ENCODE measurements around the gene PLXNB3. TPM values are rescaled to one million over a fixed set of nuclear protein-coding genes. Genes with fewer than 3 reads are reported as not detected.
"Not testable (repeated sequence)": the region's sequence is repeated elsewhere in the genome, so short reads cannot be mapped to it uniquely, and the experiment has no call there.

Gene PLXNB3
- total RNA-seq, 1 experiment from 2014 or later: 2.3 TPM

DNA sequence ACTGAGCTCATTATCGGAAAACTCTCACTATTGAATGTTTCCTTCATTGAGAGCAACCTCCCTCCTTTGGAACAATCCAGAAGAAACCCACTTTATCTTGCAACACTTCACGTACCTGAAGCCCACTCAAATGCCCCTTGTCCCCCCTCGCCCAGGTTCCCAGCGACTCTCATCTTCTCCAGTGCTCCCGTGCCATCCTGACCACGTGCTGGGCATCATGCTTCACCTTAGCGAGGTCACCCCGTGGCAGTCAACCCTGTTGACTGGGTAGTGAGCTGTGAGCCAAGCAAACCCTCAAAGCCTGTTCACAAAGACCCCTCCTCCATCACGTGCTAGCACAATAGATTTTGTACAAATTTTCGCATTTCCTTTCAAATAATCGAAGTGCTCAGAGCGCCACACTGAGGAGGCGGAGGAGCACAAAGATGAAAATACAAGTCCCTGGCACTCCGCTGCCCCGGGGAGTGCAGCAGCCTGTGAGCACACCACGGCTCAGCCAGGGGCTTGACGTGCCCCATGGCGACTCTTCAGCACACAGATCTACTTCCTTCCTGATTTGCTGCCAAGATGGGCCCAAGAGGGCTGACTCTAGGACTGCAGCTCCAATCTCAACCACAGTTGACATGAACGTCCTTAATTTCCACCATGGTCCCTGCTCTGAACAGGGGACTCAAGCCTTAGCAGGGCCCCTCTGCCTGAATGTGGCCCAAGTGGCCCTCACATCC is 50.7 kb downstream of the PLXNB3 start:
- DNase-seq (ENCODE audit: low read depth): no peak

DNA sequence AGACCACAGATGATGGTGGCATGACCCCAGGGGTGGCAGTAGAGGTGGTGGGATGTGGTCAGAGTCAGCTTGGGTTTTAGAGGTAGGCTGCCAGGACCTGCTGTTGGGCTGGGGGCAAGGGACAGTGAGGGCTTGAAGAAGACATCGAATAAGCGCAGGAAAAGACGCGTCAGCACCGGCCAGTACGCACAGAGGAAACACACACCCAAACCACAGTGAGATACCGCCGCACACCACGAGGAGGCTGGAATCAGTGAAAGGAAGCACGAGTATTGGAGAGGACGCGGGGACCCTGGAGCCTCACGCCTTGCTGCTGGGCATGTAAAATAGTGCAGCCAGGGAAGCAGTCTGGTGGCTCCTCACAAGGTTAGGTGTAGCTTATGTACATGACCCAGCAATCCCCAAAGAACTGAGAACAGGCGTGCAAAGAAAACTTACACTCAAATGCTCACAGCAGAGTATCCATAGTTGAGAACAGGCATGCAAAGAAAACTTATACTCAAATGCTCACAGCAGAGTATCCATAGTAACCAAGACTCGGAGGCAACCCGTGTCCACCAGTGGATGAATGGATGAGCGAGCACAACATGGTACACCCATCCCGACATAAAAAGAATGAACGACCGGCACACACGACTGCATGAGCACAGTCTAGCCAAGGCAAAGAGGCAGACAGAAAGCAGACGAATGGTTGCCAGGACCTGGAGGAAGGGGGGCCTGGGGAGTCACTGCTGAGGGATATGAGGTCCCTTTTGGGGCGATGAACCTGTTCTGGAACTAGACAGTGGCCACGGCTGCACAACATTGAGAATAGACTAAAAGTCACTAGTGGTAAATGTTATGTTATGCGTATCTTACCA is 53.0 kb downstream of the PLXNB3 start:
- no peak for DNase-seq (ENCODE audit: low read depth)

DNA sequence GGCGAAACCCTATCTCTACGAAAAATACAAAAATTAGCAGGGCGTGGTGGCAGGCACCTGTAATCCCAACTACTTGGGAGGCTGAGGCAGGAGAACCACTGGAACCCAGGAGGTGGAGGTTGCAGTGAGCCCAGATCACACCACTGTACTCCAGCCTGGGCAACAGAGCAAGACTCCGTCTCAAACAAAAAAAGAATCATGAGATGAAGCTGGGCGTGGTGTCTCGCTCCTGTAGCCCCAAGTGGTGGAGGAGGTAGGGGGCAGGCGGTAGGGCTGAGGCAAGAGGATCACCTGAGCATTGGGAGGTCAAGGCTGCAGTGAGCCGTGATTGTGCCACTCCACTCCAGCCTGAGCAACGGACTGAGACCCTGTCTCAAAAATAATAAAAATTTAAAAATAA is 54.0 kb downstream of the PLXNB3 start:
- DNase-seq (ENCODE audit: low read depth): not testable (repeated sequence)

DNA sequence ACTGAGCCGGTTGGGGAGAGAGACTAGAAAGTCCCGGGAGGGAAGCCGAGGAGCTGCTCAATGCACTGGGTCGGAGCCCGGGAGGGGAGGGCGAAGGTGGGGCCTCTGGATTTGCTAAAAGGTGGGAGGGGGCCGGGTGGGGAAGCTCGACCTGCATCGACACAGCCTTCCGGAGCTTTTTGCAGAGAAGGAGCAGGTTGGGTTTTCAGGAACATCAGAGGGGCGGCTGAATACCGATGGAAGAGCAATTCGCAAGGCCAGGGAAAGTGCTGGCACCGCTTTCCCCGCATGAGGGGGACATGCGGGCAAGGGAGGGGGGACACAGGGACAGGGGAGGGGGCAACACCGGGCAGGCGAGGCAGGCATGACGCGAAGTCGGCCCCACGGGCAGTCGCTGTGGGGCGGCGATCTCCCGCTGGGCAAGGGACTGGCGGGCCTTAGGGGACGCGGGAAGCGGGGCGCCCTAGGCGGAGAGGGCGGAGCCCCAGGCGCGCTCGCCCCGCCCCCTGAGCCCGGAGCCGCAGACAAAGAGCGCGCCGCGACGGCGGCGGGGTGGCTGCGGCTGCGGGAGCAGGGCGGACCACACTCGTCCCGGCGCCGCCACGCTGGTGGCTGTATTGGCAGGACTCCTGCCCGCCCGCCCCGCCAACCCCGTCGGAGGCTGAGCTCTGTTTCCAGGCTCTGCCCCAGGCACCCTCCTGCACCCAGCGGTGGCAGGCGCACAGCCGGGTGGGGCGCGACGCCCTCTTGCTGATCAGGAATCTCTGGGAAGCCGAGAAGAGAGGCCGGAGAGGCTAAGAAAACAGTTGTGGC is 54.7 kb downstream of the PLXNB3 start:
- no peak for DNase-seq (ENCODE audit: low read depth)

DNA sequence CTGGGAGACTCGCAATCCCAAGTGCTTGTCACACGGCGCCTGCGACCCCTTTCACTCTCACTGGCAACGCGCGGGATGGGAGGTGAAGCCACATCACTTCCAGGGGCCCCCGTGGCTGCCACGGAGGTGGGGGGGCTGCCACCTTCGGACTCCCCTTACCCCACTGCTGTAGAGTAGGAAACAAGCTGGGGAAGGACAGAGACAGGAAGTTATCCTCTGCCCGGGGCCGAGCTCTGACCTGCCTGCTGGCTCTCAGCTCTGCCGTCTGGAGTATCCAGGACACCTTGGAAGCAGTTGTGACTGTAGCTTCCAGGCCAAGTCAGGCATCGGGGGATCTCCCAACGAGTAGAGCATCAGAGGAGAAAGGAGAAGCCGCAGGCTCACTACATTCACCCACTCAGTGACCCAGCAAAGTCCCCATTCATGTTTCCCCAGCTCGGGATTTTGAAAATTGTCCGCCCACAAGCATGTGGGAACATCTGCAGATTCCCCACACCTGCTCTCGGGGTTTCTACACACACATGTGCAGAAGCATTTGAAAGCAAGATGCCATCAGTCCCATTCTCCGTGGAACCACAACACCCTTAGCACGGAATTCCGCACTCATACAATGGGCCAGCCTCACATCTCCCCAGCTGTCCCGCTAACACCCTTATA is 55.5 kb downstream of the PLXNB3 start:
- DNase-seq (ENCODE audit: low read depth): no peak

DNA sequence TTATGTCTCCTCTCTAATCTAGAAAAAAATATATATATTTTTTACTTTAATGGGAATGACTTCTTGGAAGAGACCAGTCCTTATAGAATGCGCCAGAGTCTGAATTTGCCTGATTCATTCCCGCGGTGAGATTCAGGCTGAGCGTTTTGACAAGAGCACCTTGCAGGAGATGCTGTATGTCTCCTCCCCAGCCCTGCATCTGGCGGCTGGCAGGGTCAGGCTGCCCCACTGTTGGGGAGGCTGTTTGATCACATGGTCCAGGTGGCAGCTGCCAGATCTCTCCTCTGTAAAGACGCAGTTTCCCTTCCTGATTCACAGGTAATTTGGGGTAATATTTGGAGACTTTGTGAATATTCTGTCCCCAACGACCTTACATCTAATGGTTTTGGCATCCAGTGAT is 56.6 kb downstream of the PLXNB3 start:
- DNase-seq (ENCODE audit: low read depth): no peak

DNA sequence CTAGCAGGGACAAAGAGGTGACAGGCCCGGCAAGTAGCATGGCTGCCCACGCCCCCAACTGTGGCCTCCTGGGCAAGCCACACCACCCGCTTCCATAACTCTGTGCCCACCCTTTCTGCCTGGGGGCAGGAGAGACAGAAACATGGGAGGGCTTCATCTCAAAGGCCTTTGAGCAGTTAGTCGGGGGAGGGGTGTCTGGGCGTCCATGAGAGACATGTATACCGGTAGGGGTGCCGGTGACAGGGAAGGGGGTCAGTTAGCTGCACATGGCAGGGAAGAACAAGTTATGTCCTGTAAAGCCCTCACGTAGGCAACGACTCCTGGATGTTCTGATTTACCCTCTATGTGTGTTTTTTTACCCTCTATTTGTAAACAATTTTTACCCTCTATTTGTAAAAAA is 57.0 kb downstream of the PLXNB3 start:
- no peak for DNase-seq (ENCODE audit: low read depth)

DNA sequence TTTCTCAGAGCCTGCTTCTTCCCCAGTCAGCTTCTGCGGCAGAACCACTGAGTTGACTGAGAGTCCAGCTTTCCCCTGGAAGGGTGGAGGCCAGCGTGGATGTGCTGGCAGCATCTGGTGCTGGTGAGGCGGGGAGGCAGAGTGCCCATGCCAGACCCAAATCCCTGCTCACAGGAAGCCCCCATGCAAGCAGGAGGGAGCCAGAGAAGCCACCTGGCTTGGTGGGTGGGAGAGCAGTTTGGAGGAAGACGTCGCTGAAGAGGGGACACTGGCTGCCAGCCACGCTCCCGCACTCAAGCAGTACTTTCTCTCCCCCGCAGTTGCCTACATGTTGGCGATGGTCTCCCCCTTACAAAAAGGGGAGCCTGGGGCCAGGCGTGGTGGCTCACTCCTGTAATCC is 60.3 kb downstream of the PLXNB3 start:
- no peak for DNase-seq (ENCODE audit: low read depth)

DNA sequence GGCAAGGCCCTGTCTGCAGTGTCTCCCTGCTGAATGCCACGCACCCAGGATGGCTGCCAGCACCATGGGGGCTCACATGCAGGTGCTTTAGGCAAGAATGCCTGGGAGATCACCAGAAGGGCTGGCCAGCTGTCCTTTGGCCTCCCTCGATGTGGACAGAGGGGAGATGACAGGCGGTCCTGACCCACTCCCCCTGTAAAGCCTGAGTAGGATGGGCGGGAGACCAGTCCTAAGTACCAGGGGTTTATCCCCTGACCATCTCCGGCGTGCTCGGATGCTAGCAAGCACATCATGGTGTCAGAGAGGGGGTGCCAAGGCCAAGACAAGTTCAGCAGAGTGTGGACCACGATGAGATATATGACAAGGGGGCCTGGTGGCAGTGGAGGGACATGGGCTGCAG is 61.0 kb downstream of the PLXNB3 start:
- no peak for DNase-seq (ENCODE audit: low read depth)

Other genes with a start within 250 kb of the PLXNB3 start
- gene ATP2B3, start 246.6 kb upstream of the PLXNB3 start, total RNA-seq (2014; rRNA removed; shearing (Covaris generic)): 0.03 TPM in 1 of 2 replicates, not detected in the other
- gene CCNQ, start 165.1 kb upstream of the PLXNB3 start, total RNA-seq (2014; rRNA removed; shearing (Covaris generic)): 74.4 and 82.3 TPM in 2 replicates
- not detected in 2 replicates for gene DUSP9, start 117.0 kb upstream of the PLXNB3 start, total RNA-seq (2014; rRNA removed; shearing (Covaris generic))
- gene PNCK, start 90.4 kb upstream of the PLXNB3 start, total RNA-seq (2014; rRNA removed; shearing (Covaris generic)): not detected in 2 replicates
- 33.2 and 61.3 TPM in 2 replicates for gene SLC6A8, start 76.3 kb upstream of the PLXNB3 start, total RNA-seq (2014; rRNA removed; shearing (Covaris generic))
- 197 and 234 TPM in 2 replicates for gene BCAP31, start 39.9 kb upstream of the PLXNB3 start, total RNA-seq (2014; rRNA removed; shearing (Covaris generic))
- gene ABCD1, start 39.4 kb upstream of the PLXNB3 start, total RNA-seq (2014; rRNA removed; shearing (Covaris generic)): 1.5 and 1.9 TPM in 2 replicates
- gene SRPK3, start 16.8 kb downstream of the PLXNB3 start, total RNA-seq (2014; rRNA removed; shearing (Covaris generic)): 0.03 TPM in 1 of 2 replicates, not detected in the other
- gene IDH3G, start 30.1 kb downstream of the PLXNB3 start, total RNA-seq (2014; rRNA removed; shearing (Covaris generic)): 57.1 and 65.2 TPM in 2 replicates
- gene SSR4, start 30.4 kb downstream of the PLXNB3 start, total RNA-seq (2014; rRNA removed; shearing (Covaris generic)): 76.9 and 89.2 TPM in 2 replicates
- gene PDZD4, start 66.3 kb downstream of the PLXNB3 start, total RNA-seq (2014; rRNA removed; shearing (Covaris generic)): 0.13 and 0.16 TPM in 2 replicates
- 2.0 and 3.0 TPM in 2 replicates for gene L1CAM, start 121.9 kb downstream of the PLXNB3 start, total RNA-seq (2014; rRNA removed; shearing (Covaris generic))
- not detected in 2 replicates for gene AVPR2, start 140.4 kb downstream of the PLXNB3 start, total RNA-seq (2014; rRNA removed; shearing (Covaris generic))
- gene ARHGAP4, start 162.0 kb downstream of the PLXNB3 start, total RNA-seq (2014; rRNA removed; shearing (Covaris generic)): 2.7 and 3.3 TPM in 2 replicates
- 182 and 213 TPM in 2 replicates for gene NAA10, start 170.8 kb downstream of the PLXNB3 start, total RNA-seq (2014; rRNA removed; shearing (Covaris generic))
- 1.0 TPM in 1 of 2 replicates, not detected in the other for gene RENBP, start 180.4 kb downstream of the PLXNB3 start, total RNA-seq (2014; rRNA removed; shearing (Covaris generic))
- gene HCFC1, start 207.6 kb downstream of the PLXNB3 start, total RNA-seq (2014; rRNA removed; shearing (Covaris generic)): 38.9 and 60.0 TPM in 2 replicates
- gene TMEM187, start 208.5 kb downstream of the PLXNB3 start, total RNA-seq (2014; rRNA removed; shearing (Covaris generic)): 4.8 and 11.6 TPM in 2 replicates